Spinal cord (tissue), 10 donors: ENCODE results near the gene ALKBH1. TPM values are rescaled to one million over a fixed set of nuclear protein-coding genes. Genes with fewer than 3 reads are reported as not detected.

ENCODE experiments used
- DNase-seq, 6 donors: peaks; one replicate each; pipeline versions ENCODE4 v3.0.0 to v3.0.0-alpha.2; 2013 to 2015; ENCODE audit warnings: low spot score in 6 of 6, low read depth in 4 of 6
- H3K27ac ChIP-seq: one replicate; pipeline ENCODE4 v1.5.1; 2013; ENCODE audit warnings: low read depth, low read length, control low read depth
- H3K27me3 ChIP-seq: one replicate; pipeline ENCODE4 v1.6.1; 2013; ENCODE audit warnings: low read length; ENCODE audit not compliant: control insufficient read depth, insufficient read depth
- H3K36me3 ChIP-seq: one replicate; pipeline ENCODE4 v1.6.1; 2013; ENCODE audit warnings: low read length; ENCODE audit not compliant: control insufficient read depth, insufficient read depth
- H3K4me1 ChIP-seq: one replicate; pipeline ENCODE4 v1.6.1; 2013; ENCODE audit warnings: low read length; ENCODE audit not compliant: control insufficient read depth, insufficient read depth
- H3K4me3 ChIP-seq: one replicate; pipeline ENCODE4 v1.5.1; 2013; ENCODE audit warnings: low read depth, low read length, control low read depth
- H3K9me3 ChIP-seq: one replicate; pipeline ENCODE4 v1.6.1; 2013; ENCODE audit warnings: low read length; ENCODE audit not compliant: control insufficient read depth, insufficient read depth
- WGBS: methylation state at CpG from one replicate; pipeline ENCODE4 v1.1.5; 2013; ENCODE audit warnings: missing lambda C conversion rate; ENCODE audit not compliant: insufficient coverage; 5-methylcytosine and 5-hydroxymethylcytosine counted together
- polyA plus RNA-seq, 2 donors: library from polyadenylated mRNA; unstranded; fragments of 120-200 nt; gene quantifications; one replicate each; pipeline ENCODE4 v1.2.1, GENCODE V29; 2013; ENCODE audit not compliant: insufficient read length in 2 of 2
- total RNA-seq, 2 donors: library from RNA; depleted of rRNA in 1 of 2; stranded (reverse); fragments of 120-200 nt in 1 of 2; fragments of >200 nt in 1 of 2; gene quantifications; one replicate each; pipeline versions ENCODE4 v1.2.3 to v1.2.4, GENCODE V29; 2013 to 2014
- donor health status: healthy.

The ALKBH1 gene
- total and polyA plus RNA-seq, 4 donors, result 10.7 to 13.4 (median 12.9) TPM

DNA sequence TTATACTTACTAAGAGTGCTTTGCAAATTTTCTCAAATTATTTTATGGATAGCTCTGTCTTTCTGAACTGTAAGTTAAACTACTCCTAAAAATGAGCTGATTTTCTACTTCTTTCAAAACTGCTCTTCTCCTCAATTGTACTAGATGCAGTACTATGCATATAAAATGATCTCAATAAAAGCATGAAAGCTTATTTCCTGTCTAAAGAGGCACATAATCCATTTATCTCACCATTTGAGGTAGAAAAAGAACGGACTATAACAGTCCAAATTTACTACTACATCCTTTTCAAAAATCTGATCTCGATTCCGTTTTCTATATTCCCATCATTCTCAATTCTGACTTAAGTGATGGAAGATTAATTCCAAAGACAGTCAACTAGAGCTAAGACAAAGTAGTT lies 14.5 kb upstream of the ALKBH1 start:
- Histone ChIP-seq H3K9me3 (no peaks in the 10 kb centered on the region), H3K27me3 (no peaks in the 10 kb centered on the region), H3K27ac (no peak overlapping the region), H3K4me3 (no peak overlapping the region), H3K36me3 (peaks cover 51% of the 10 kb centered on the region), H3K4me1 (no peaks in the 10 kb centered on the region)
- WGBS, result no CpG with 5 or more reads among the region's 3 CpGs
- no peak for DNase-seq

DNA sequence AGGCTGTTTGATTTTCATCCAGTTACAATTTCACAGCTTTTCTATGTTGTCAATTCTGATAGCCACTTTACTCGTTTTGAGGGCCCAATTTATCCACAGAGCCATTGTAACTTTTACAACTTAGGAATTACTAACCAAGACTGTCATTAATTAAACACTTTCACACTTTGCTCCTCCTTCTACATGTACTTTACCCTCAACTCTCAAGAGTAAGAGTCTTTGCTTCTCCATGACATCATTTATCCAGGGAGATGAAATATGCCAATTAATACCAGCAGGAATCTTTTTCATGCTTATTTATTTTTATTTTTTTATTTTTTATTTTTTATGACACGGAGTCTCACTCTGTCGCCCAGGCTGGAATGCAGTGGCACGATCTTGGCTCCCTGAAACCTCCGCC lies 13.6 kb upstream of the ALKBH1 start:
- H3K9me3 ChIP-seq, result no peaks in the 10 kb centered on the region
- no peak overlapping the region for H3K27ac ChIP-seq
- peaks cover 50% of the 10 kb centered on the region for H3K36me3 ChIP-seq
- no peak overlapping the region for H3K4me3 ChIP-seq
- no peak for DNase-seq
- no peaks in the 10 kb centered on the region for H3K4me1 ChIP-seq
- WGBS, result 92% methylated on average over 4 of the region's 5 CpGs
- no peaks in the 10 kb centered on the region for H3K27me3 ChIP-seq

DNA sequence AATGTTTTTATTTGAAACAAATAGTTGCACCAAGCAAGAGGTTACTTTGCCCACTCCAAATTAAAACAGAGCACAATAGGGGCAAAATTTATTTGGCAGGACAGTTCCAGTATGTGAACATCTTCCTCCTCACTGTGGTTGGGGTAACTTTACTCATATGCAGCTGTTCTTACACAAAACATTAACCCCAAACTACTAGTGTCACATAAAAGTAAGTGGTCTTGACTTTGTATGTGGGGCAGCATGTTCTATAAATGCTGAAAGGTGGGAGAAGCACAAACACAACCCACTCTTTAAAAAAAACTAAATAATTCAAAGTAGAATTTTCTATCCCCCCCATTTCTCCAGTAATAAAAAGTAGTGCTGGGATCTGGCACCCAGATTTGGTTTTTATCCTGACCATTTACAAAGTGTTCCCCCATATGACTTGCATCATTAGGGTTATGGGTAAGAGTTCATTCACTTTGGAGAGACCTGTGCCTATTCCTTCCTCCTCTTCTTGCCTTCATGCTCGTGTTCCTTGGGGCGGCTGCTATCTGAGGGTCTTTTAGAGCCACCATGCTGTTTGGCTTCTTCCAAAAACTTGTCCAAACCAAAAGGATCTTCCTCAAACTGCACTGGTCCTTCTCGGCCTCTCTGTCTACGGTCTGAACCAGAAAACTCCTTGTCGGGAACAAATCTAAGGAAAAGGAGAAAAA lies 9.9 kb upstream of the ALKBH1 start:
- H3K4me1 ChIP-seq, result no peaks in the 10 kb centered on the region
- 67% methylated on average over 2 of the region's 5 CpGs for WGBS
- no peaks in the 10 kb centered on the region for H3K27me3 ChIP-seq
- no peak for DNase-seq
- H3K27ac ChIP-seq, result no peak overlapping the region
- H3K36me3 ChIP-seq, result peaks cover 45% of the 10 kb centered on the region
- H3K4me3 ChIP-seq, result no peak overlapping the region
- no peaks in the 10 kb centered on the region for H3K9me3 ChIP-seq

DNA sequence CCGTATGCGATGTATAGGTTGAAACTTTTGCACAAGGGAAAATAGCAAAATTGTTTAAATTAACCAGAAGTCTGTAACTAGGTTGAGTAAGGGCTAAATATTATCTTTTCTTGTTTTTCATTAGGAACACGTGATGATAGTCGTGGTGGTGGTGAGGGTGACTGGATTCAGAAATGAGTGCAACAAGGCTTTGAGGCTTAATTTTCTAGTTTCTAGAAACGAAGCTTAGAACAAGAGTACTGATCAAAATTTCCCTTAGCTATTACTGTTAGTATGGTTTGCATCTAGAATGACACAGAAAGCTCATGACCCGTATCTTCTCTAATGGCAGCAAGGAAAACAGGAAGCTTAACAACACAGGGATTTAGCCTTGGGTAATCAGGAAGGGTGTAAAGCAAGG lies 7.1 kb upstream of the ALKBH1 start:
- no peaks in the 10 kb centered on the region for H3K27me3 ChIP-seq
- WGBS, result 100% methylated on average over 3 of the region's 6 CpGs
- peaks cover 49% of the 10 kb centered on the region for H3K36me3 ChIP-seq

DNA sequence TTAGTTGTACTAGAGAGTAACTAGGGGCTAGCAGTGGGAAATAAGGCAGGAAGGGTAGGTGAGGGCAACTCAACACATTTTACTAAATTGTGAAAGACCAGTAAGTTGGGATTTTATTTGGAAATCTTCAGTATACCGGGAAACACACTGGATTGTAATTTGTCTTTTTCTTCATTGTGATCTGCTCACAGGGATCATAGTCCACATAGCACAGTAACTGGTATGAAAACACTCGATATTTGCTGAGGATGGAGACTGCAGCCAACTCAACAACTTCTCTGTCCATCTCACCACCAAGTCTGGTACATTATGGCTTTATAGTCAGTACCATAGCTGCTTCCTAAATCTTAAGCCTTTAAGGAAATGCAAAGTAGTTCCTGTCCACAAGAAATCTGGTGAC lies 2.5 kb upstream of the ALKBH1 start:
- Histone ChIP-seq H3K27ac (no peak overlapping the region), H3K27me3 (no peaks in the 10 kb centered on the region), H3K9me3 (no peaks in the 10 kb centered on the region), H3K4me1 (peaks cover 5% of the 10 kb centered on the region), H3K36me3 (peaks cover 23% of the 10 kb centered on the region), H3K4me3 (no peak overlapping the region)
- WGBS, result 90% methylated on average over 1 of the region's 2 CpGs
- DNase-seq, result no peak

More for the DNA sequence above, 7.1 kb upstream of the ALKBH1 start:
- Histone ChIP-seq H3K9me3 (no peaks in the 10 kb centered on the region), H3K27ac (no peak overlapping the region), H3K4me3 (no peak overlapping the region), H3K4me1 (no peaks in the 10 kb centered on the region)
- no peak for DNase-seq

DNA sequence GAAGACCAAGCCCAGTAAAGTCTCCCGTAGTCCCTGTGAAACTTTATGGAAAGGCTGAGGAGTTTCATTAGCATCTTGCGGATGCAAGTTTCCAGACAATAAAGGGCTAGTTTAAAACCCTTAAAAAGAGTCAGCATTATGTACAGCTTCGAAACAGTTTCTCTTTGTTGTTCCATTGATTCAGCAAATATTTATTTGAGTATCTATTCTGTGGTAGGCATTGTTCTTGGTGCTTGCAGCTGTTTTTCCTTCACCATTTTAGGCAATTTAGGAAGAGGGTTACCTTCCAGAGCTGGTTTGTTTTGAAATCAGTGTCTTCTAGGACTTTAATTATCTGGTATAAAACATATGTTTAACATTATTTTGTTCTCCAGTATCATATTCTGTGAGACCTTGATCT lies 1.6 kb upstream of the ALKBH1 start:
- Histone ChIP-seq H3K4me3 (no peak overlapping the region), H3K27me3 (no peaks in the 10 kb centered on the region), H3K27ac (no peak overlapping the region), H3K36me3 (peaks cover 26% of the 10 kb centered on the region), H3K9me3 (no peaks in the 10 kb centered on the region), H3K4me1 (peaks cover 5% of the 10 kb centered on the region)
- no peak for DNase-seq
- WGBS, result 38% methylated on average over 2 of the region's 3 CpGs

DNA sequence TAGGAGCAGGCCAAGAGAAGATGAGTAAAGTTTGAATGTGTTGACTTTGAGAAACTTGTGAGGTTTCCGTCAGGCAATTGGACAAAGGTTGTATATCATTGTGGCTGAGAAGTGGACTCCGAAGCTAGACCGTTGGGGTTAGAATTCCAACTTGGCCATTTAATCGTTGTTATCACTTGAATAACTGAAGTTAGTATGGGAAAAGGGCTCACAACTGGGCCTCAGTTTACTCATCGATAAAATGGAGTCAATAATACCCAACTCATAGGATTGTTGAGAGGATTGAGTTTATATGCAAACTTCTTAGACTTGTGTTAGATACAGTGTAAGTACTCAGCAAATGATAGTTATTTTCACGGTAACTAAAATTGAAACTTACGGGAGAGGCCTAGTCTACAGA lies 926 bp upstream of the ALKBH1 start:
- no peaks in the 10 kb centered on the region for H3K27me3 ChIP-seq
- DNase-seq, result no peak
- peaks cover 26% of the 10 kb centered on the region for H3K36me3 ChIP-seq
- no peak overlapping the region for H3K27ac ChIP-seq
- H3K9me3 ChIP-seq, result no peaks in the 10 kb centered on the region
- 7% methylated on average over 2 of the region's 7 CpGs for WGBS
- peaks cover 5% of the 10 kb centered on the region for H3K4me1 ChIP-seq
- peak overlapping the region; percentile 100 for H3K4me3 ChIP-seq

DNA sequence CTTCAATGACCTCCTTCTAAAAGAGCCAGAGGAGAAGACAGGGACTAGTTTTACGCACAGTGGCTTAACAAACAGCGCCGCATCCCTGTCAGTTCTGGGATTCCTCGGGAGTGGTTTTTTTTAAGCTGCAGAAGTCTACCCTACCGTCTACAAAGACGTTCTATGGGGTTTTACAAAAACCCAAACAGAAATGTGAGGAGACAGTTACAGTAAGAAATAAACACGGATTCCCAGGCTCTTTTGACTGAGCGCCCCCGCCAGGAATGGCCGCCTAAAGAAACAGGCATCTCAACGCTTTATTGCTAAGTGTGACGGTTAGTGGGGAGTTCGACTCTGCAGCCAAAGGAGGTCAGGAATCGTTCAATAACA lies 484 bp downstream of the ALKBH1 start:
- H3K4me3 ChIP-seq, result peak overlapping the region; percentile 100
- WGBS, result 0% methylated on average over 11 of the region's 14 CpGs
- peak in 5 of 6 donors; percentile 12 to 79 (median 38) for DNase-seq
- H3K4me1 ChIP-seq, result peaks cover 5% of the 10 kb centered on the region
- no peaks in the 10 kb centered on the region for H3K27me3 ChIP-seq
- peaks cover 33% of the 10 kb centered on the region for H3K36me3 ChIP-seq
- H3K9me3 ChIP-seq, result no peaks in the 10 kb centered on the region
- H3K27ac ChIP-seq, result peak overlapping the region; percentile 47

DNA sequence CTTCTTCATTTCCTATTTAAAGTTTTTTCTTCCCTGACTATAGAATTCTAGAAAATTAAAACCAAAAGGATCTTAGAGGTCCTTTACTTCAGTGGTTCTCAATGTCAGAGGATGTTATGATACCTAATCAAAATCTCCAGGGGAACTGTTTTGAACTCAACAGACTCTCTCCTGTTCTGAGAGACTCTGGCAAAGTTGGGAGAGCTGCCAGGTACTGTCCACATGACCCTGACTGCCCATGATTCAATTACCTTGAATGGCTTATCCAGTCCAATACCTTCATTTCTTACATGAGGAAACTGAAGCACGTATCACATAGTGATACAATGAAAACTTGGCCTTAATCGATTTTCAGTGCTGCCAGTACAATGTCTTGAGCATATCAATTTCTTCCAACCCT lies 16.6 kb downstream of the ALKBH1 start:
- Histone ChIP-seq H3K4me3 (no peak overlapping the region), H3K27me3 (no peaks in the 10 kb centered on the region), H3K27ac (no peak overlapping the region), H3K9me3 (no peaks in the 10 kb centered on the region), H3K4me1 (no peaks in the 10 kb centered on the region), H3K36me3 (peaks cover 19% of the 10 kb centered on the region)
- WGBS, result 87% methylated on average over 2 of the region's 2 CpGs
- no peak for DNase-seq

DNA sequence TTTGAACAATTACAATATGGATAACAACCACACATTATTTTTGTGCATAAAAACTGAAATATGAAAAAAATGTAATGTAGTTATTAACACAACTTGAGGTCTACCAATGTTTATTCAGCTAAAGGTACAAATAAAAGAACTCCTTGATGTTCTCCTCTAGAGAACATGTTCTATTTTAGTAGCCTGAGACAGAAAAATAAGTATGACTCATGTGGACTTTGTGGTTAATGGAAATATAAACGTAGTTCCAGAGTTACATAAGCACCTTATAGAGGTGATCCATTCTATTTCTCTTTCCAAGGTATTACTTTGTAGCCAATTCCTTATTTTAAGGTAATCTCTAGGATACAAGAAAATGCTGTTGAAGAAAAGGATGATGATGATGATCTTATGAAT lies 25.7 kb downstream of the ALKBH1 start:
- no peak overlapping the region for H3K4me3 ChIP-seq
- DNase-seq, result no peak
- no peaks in the 10 kb centered on the region for H3K4me1 ChIP-seq
- WGBS, result no CpG with 5 or more reads among the region's 1 CpG
- no peaks in the 10 kb centered on the region for H3K27me3 ChIP-seq
- peaks cover 16% of the 10 kb centered on the region for H3K36me3 ChIP-seq
- H3K9me3 ChIP-seq, result no peaks in the 10 kb centered on the region
- no peak overlapping the region for H3K27ac ChIP-seq
